Activated CD8-positive, alpha-beta T cell treated with anti-CD3 and anti-CD28 coated beads for 36 hours (primary cell): ENCODE results near the gene B3GAT1. TPM values are rescaled to one million over a fixed set of nuclear protein-coding genes. Genes with fewer than 3 reads are reported as not detected.

Source experiments
- ATAC-seq: fragments of 200-7000 bp; cut with Tn5 transposase; one replicate; pipeline ENCODE4 v1.10.0; 2021; ENCODE audit warnings: mild to moderate bottlenecking, moderate library complexity
- CTCF ChIA-PET: fragments of 350-600 bp; sonication (Branson Sonifier 250); formaldehyde crosslinking; loops from one replicate; lab custom pipeline; 2021; ENCODE audit warnings: antibody characterized with exemption; lab: Charles Lee
- POLR2A ChIA-PET: fragments of 350-600 bp; sonication (Branson Sonifier 250); formaldehyde crosslinking; loops from one replicate; lab custom pipeline; 2021; ENCODE audit warnings: antibody characterized with exemption; lab: Charles Lee
- DNase-seq: peaks from one replicate; pipeline ENCODE4 v3.0.0-alpha.2; 2020
- H3K27ac Mint-ChIP-seq: one replicate; pipeline ENCODE4 v1.8.0; 2021; ENCODE audit warnings: mild to moderate bottlenecking, mixed read lengths
- H3K27me3 Mint-ChIP-seq: one replicate; pipeline ENCODE4 v1.8.0; 2021; ENCODE audit warnings: mixed read lengths
- H3K36me3 Mint-ChIP-seq: one replicate; pipeline ENCODE4 v1.8.0; 2021; ENCODE audit warnings: low read depth, mixed read lengths
- H3K4me1 Mint-ChIP-seq: one replicate; pipeline ENCODE4 v1.8.0; 2021; ENCODE audit warnings: low read depth, mixed read lengths
- H3K4me3 Mint-ChIP-seq: one replicate; pipeline ENCODE4 v1.8.0; 2021; ENCODE audit warnings: mild to moderate bottlenecking, moderate library complexity, mixed read lengths
- H3K9me3 Mint-ChIP-seq: one replicate; pipeline ENCODE4 v1.8.0; 2021; ENCODE audit warnings: mixed read lengths
- CTCF ChIP-seq: fragments of 200-600 bp; IDR thresholded peaks from one replicate; pipeline ENCODE4 v1.8.0; 2022; ENCODE audit warnings: antibody characterized with exemption, mild to moderate bottlenecking
- intact Hi-C: fragments of 100-400 bp; cut with micrococcal nuclease; formaldehyde crosslinking; loops from one replicate; pipeline ENCODE4 v1.10.0; 2022
- total RNA-seq, 2 experiments: library from RNA; stranded (reverse); gene quantifications; one replicate each; pipeline ENCODE4 v1.2.3, GENCODE V29; 2021

B3GAT1 gene
- total RNA-seq, 2 experiments from 2014 or later = 0.07 TPM; not detected in 1

- peak; percentile 27 for ATAC-seq
- peaks cover 16% of the 10 kb centered on the region for H3K27me3 Mint-ChIP-seq
- no peak overlapping the region for H3K4me3 Mint-ChIP-seq
- peaks cover 2% of the 10 kb centered on the region for H3K4me1 Mint-ChIP-seq
- POLR2A ChIA-PET = no interaction called here
- CTCF ChIA-PET = no interaction called here
- H3K36me3 Mint-ChIP-seq = no peaks in the 10 kb centered on the region
- no peak overlapping the region for H3K27ac Mint-ChIP-seq
- intact Hi-C loops = no loop called here
- no peaks in the 10 kb centered on the region for H3K9me3 Mint-ChIP-seq
- no peak for DNase-seq
- no peak for TF ChIP-seq CTCF
Measured at GRCh38 chr11:134401825-134402809, 9.9 kb downstream of the B3GAT1 start.

- peaks cover 12% of the 10 kb centered on the region for H3K27me3 Mint-ChIP-seq
- intact Hi-C loops = no loop called here
- no peak overlapping the region for H3K27ac Mint-ChIP-seq
- no peaks in the 10 kb centered on the region for H3K36me3 Mint-ChIP-seq
- ChIA-PET CTCF (no interaction called here), POLR2A (interaction anchor here (0.6 kb wide), 1 partner anchor 373 kb away, joined by 3 read pairs; no protein-coding TSS in a partner anchor)
- no peak overlapping the region for H3K4me3 Mint-ChIP-seq
- no peaks in the 10 kb centered on the region for H3K4me1 Mint-ChIP-seq
- ATAC-seq (no peak), DNase-seq (no peak)
- TF ChIP-seq CTCF = no peak
- no peaks in the 10 kb centered on the region for H3K9me3 Mint-ChIP-seq
Measured at GRCh38 chr11:134399996-134400395, 12.0 kb downstream of the B3GAT1 start.

- TF ChIP-seq CTCF = no peak
- no peak for ATAC-seq
- intact Hi-C loops = no loop called here
- Mint-ChIP-seq H3K9me3 (no peaks in the 10 kb centered on the region), H3K36me3 (no peaks in the 10 kb centered on the region), H3K4me1 (no peaks in the 10 kb centered on the region), H3K27me3 (peaks cover 9% of the 10 kb centered on the region), H3K27ac (no peak overlapping the region), H3K4me3 (no peak overlapping the region)
- ChIA-PET CTCF (interaction anchor here (0.9 kb wide), 1 partner anchor 14 kb away, joined by 3 read pairs; no protein-coding TSS in a partner anchor), POLR2A (no interaction called here)
- no peak for DNase-seq
Measured at GRCh38 chr11:134399293-134399654, 12.8 kb downstream of the B3GAT1 start.

- Mint-ChIP-seq H3K36me3 (no peaks in the 10 kb centered on the region), H3K4me3 (no peak overlapping the region), H3K27me3 (peaks cover 9% of the 10 kb centered on the region), H3K27ac (no peak overlapping the region), H3K9me3 (no peaks in the 10 kb centered on the region), H3K4me1 (no peaks in the 10 kb centered on the region)
- intact Hi-C loops = no loop called here
- ATAC-seq = no peak
- TF ChIP-seq CTCF = no peak
- POLR2A ChIA-PET = interaction anchor here (0.8 kb wide), 1 partner anchor 15 kb away, joined by 3 read pairs; no protein-coding TSS in a partner anchor
- no peak for DNase-seq
- CTCF ChIA-PET = interaction anchor here (0.9 kb wide), 1 partner anchor 14 kb away, joined by 3 read pairs; no protein-coding TSS in a partner anchor
Measured at GRCh38 chr11:134398644-134399292, 13.3 kb downstream of the B3GAT1 start.
